ENCODE data around the gene BST1.
"Not testable (repeated sequence)": the region's sequence is repeated elsewhere in the genome, so short reads cannot be mapped to it uniquely, and the experiment has no call there.

BST1 gene

DNA sequence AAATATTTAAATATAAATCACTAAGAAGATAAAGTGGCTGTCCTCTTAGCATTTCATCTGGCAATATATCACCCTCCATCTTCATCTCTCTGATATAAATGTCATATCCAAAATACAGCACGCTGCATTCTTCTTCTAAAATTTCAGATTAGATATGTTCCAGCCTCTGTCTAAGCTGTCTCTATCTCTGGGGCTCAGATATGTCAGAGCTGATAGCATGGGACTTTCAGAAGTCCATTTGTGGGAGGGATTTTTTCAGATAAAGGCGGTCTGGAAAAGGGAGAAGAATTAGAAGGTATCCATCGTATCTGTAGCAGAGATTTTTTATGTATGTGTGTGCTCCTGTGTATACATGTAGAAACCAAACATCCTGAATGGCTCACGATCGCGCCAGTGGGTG lies 50.2 kb downstream of the BST1 start:
- DNase-seq: no peak

DNA sequence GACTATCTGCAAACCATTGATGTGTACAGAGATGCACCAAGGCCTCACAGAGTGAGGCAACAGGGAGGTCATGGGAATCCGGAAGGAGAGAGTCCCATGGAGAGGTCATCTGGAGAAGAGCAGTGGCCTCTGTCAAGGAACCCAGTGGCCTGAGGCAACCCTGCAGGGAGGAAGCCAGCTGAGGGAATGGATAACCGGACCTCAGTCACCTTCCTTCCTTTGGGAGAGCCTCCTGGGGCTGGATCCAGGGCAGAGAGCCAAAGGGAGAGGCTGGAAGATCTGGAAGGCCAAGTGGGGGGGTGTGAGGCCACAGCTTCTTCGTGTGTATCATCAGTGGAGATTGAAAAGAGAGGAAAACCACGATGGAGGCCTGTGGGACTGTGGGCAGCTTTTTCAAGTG lies 50.9 kb downstream of the BST1 start:
- DNase-seq: no peak

DNA sequence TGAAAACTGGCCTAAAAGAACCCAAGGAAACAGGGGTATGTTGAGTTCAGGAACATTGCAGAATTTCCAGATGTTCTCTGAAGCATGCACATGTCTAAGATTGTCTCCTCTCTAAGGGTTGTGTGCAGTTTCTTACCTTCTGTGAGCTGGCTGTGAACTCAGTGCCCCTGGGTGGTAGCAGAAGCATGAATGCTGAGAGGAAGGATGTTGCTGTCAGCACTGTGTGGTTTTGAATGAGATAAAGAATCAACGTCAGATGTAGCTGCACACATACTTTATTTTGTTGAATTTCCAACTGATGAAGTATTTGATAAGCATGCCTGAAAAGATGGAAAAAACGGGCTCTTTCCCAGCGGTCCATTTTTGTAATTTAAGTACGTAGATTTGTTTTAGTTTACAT lies 51.5 kb downstream of the BST1 start:
- peak; percentile 37 to 43 for DNase-seq

DNA sequence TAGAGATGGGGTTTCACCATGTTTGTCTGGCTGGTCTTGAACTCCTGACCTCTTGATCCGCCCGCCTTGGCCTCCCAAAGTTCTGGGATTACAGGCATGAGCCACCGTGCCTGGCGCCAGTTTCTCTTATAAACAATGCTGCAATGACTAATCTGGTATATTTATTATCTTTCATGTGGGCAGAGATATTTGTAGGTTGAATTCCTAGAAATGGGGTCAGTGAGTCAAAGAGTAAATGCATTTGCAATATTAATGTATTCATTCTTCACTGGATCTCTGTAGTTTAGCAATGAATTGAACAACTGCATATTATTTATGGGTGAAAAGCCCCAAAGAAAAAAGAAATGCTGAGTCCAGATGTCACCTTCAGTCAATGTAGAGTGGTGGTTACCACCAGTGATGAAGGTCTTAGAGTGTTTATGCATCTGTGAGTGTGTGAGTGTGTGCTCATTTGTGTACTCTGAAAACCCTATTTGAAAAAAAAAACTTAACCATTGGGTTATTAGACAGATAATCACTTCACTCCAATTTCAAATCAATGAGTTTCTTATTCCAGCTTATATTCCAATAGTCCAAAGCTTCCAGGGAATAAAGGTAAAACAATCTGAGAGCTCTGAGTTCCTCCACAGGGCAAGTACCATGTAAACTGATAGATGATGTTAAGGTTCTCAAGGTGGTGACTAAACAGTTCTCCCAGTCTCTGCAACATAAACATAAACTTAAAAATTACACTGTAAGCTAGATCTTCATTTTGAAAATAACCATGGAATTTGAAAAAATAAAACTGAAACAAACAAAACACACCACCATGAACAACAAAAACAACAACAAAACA lies 52.7 kb downstream of the BST1 start:
- DNase-seq: peak; percentile 64 to 70

DNA sequence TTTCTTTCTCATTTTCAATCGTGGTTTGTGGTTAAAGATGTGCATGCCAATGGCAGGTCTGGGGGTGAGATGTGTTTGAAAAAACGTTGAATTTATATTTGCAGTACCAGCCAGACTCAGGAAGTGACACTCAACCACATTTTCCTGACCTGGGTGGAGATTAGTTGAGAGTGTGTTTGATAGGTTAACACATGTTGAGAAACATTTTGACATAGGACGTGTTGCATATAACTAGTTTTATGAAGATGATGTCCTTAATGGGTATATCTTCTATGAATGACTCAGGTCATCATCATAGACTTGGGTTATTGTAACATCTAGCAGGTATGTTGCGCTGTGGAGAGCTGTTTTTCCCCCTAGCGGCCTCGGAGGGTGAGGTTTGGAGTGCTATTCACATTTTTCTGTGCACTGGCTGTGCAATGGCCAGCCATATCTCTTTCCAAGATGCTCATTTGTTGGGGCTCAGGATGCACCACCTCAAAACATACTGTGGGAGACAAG lies 53.5 kb downstream of the BST1 start:
- DNase-seq: peak; percentile 72 to 79

DNA sequence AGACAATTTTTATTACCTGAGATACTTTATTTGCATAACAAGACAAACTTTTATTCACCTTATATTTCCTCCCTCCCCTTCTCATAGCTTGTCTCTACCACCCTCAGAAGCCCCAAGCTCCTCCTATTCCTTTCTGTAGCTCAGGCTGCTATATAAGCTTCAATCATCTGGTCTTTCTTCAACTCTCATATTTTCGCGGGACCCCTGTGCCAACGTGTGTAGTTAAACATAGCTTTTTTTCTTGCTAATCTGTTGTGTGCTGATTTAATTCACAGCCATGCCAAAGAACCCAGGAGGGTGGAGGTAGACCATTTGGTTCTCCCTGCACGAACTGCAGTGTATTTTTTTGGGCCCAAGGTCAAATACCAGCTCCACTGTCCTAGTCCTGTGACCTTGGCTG lies 54.2 kb downstream of the BST1 start:
- DNase-seq: no peak

DNA sequence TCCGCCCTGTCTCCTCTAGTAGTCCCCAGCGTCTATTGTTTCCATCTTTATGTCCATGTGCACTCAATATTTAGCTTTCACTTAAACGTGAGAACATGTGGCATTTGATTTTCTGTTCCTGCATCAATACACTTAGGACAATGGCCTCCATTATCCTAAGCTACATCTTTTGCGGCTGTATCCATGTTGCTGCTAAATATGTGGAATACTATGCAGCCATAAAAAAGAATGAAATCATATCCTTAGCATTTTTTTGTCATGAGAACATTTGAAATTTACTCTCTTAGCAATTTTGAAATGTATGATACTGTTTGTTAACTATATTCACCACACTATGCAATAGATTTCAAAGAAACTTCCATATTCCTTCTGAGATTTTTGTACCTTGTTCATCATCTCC lies 55.4 kb downstream of the BST1 start:
- no peak for DNase-seq

DNA sequence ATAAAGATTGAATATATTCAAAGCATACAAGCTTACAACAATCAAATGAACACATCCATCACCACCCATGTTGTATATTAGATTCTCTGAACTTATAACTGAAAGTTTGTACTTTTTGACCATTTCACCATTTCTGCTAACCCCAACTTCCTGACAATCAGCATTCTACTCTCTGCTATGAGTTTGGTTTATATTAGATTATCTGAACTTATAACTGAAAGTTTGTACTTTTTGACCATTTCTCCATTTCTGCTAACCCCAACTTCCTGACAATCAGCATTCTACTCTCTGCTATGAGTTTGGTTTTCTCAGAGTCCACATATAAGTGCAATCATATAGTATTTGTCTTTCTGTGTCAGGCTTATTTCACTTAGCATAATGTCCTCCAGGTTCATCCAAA lies 59.6 kb downstream of the BST1 start:
- not testable (repeated sequence) for DNase-seq

DNA sequence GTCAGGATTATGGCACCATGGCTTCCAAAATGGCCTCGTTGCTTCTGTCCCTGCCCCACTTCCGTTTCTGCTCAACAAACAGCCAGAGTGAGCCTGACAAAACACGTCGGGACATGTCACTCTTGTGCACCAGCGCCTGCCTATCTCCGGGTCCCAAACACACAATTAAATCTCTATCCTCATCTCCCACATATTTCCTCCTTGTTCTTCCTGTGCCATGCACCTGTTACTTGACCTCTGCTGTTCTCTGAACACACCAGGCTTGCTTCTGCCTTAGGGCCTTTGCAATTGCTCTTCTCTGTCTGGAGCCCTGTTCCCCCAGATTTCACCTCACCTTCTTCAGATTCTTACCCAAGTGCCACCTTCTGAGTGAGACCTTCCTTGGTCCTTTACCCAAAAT lies 62.5 kb downstream of the BST1 start:
- no peak for DNase-seq

DNA sequence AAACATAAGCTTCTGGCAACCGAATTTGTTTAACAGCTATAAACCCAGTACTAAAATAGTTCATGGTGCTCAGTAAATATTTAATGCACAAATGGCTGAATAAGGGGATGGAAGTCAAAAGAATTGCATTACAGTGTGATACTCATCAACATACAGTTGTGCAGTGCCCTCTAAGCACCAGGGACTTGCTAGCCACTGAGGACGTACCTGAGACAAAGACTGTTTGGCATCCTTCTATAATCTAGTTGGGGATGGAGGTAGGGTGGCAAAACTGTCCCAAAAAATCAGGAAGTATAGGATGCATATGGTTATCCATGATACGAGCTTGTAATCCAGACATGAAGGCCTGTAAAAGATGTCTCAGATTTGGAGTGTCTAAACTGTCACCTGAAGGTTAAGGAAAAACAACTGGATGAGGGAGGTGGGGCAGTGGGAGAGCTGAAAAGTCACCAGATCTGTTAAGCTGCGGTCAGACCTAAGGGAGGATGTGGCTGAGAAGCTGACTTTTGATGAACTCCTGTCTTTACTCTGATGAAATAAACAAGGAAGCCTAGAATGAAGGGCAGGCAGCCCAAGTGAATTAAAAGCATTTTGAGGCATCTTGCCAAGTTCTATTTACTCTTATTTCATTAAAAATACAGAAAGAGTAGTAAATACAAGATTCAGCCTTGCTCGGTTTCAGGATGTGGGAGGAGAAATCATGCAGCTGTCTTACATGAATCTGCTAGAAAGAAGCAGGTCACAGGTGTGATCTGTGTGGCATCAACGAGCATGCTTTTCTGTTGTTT lies 63.2 kb downstream of the BST1 start:
- DNase-seq: peak; percentile 34 to 45

DNA sequence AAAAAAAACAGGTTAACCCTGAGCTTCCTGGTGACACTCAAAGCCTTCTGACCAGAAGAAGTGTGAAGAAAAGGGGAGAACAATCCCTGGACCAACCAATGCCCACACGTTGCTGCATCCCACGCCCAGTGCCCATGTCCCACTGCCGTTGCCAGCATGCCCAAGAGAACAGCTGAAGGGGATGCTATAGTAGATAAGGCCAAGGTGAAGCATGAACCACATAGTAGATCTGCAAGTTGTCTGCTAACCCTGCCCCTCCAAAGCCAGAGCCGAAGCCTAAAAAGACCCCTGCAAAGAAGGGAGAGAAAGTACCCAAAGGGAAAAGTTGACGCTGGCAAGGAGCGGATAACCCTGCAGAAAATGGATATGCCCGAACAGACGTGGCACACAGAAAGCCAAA lies 64.0 kb downstream of the BST1 start:
- DNase-seq: no peak

DNA sequence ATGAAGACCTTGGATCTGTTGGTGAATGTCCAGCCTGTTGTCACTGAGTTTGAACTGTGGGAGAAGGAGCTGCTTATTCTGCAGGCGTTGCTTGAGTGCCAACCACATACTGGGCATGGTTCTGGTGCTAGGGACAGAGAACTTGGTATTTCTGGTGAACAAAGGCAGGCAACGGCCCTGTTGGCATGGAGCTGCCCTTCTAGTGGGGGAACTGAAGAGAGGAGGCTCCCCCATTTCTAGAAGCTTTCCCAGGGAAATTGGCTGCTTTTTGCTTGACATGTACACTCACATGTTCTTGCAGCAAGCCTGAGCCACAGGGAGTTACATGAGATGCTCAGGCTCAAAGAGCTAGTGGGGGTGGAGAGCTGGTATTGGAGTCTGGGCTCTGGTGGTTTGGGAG lies 66.3 kb downstream of the BST1 start:
- DNase-seq: no peak

DNA sequence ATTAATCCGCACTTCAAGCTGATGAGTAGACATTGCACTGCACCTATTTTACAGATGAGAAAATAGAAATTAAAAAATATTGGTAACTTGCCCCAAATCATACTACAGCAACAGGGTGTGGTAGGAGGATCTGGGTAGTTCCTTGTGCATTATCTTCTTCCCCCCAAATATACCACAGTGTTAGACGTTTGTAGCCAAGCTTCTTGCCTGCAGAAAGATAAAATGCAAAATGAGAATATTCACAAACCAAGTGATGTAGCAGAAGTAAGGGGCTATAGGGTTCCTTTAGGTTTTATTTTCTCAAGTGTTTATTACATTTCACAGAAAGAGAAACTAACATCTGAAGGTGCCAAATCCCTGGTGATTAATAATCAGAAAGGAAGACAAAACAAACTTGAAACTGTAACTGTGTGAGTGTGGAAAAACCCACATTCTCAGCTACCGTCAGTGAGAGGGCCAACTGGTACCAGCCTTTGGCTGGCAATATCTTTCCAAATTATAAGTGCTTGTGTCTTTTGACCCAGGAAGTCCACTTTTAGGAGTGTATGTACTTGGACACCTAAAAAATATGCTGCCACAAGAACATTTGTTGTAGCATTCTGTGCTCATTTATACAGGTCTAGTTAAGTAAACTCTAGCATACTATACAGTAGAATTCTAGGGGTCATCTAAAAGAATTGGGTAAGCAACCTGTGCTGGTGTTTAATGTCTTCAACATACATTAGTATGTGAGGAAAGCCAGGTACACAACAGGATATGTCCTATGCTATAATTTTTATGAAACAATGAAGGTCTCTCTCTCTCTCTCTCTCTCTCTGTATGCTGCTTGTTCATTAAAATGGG lies 68.6 kb downstream of the BST1 start:
- no peak for DNase-seq

DNA sequence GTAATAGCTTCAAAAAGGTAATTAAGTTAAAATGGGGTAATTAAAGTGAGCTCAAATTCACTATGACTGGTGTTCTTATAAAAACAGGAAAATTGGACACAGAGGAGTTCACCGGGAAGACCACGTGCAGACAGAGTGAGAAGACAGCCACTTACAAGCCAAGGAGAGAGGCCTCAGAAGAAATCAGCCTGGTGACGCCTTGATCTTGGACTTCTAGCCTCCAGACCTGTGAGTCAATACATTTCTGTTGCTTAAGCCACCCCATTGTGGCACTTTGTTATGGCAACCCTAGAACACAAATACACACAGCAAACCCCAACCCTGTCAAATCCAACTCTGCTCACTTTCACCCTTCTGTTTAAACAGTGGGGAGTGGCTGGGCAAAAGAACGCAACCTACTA lies 71.2 kb downstream of the BST1 start:
- no peak for DNase-seq

DNA sequence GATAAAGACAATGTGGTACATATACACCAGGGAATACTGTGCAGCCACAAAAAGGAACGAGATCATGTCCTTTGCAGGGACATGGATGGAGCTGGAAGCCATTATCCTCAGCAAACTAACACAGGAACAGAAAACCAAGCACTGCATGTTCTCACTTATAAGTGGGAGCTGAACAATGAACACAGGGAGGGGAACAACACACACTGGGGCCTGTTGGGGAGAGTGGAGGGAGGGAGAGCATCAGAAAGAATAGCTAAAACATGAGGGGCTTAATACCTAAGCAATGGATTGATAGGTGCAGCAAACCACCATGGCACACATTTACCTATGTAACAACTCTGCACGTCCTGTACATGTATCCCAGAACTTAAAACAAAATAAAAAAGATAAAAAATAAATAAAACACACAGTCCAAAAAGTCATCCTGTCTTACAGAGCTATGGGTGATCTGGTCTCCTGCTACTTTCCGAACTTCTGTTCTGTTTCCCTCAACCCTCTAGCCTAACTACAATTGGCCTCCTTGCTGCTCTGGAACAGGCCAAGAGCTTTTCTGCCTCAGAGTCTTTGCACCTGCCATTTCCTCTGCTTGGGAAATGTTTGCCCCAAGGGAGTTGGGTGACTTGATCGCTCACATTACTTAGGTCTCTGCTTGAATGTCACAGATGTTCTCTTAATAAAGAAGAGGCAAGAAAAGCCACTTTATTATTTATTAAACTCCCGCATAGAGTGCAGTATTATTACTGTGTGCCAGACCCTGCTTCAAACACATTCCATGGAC lies 74.2 kb downstream of the BST1 start:
- DNase-seq: no peak

DNA sequence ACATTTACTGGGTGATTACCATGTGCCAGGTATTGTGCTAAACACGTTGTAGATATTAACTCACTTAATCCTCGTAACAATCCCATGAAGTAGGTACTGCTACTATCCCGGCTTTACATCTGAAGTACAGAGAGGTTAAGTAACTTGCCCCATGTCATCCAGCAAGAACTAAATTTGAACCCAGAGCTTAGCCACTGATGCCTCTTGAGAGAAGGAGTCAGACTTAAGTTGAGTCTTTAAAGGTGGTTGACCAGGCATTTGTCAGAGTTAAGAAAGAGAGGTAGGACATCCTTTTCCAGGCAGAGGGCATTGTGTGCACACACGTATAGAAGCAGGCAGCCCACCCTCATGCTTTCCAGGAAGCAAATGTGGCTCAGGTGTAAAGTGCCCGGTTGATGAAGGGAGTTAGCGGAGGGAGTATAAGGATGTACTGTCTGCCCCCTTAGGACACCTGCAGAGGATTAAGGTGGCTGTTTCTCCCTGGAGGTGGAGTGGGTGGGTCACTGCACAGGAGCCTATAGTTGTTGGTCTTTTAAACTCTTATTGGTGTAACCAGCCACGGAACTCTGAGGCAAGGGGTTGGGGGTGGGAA lies 74.9 kb downstream of the BST1 start:
- DNase-seq: no peak

DNA sequence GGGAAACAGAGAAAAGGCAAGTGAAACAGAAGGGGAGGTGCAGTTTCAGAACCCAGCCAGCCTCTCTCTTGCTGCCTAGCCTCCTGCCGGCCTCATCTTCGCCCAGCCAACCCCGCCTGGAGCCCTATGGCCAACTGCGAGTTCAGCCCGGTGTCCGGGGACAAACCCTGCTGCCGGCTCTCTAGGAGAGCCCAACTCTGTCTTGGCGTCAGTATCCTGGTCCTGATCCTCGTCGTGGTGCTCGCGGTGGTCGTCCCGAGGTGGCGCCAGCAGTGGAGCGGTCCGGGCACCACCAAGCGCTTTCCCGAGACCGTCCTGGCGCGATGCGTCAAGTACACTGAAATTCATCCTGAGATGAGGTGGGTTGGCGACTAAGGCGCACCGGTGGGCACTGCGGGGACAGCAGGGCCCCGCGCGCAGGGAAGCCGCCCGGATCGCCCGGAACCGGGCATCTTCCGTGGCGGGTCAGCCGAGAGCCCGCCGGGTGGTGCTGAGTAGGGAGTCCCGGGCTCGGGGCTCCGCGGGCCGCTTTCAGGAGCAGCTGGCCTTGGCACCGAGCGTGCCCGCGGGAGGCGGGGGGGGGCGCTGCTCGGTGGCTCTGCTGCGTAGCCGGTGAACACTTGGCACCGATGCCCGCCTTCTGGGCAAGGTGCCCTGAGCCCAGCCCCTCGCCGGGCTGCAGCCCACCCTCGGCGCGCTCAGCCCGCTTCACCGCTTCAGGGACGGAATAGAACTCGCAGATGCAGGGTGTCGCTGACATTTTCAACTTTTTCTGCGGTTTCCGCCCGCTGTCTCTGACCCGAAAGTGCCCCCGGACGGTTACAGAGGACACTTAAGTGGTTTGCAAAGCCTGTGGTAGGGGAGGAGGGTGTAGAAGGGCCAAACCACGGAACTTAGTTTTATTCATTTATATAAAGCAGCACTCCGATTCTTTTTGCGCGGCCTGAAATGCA lies 75.7 kb downstream of the BST1 start, which contains the start of gene CD38:
CD38 (plus strand) TSS at position 40 of the 953 bp plus-strand sequence; CDS start at position 127, 87 bp downstream.
- DNase-seq: peak; percentile 55 to 66

DNA sequence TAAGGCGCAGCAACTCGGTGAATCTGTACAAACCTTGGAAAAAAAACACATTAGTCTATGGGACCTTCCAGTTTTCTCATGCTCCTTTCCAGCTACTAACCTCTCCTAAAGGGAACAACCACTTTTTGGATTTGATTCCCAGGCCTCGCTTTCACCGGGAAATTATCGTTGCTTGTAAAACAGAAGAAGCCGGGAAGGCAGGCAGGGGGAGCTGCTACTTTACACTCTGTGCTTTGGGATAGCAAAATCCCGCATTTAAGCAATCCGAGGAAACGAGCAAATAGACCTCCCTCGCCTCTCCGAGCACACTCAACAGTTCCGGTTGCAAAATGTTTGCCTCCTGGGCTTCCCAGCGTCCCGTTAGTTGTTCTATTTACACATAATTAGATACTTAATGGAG lies 76.4 kb downstream of the BST1 start:
- DNase-seq: no peak

DNA sequence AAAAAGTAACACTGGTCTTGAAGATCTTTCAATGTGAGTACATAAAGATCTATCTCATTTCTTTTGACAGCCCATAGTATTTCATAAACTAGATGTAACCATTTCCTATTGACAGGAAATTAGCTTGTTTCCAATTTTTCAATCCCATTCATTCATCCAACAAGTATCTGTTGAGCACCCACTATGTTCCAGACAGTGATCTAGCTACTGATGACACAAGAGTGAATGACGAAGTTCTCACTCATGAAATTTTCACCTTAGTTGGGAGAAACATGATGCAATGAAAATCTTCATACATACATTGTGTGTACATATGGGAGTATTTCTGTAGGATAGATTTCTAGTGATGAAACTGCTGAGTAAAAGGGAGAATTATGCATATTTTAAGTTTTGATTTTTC lies 76.9 kb downstream of the BST1 start:
- DNase-seq: no peak

DNA sequence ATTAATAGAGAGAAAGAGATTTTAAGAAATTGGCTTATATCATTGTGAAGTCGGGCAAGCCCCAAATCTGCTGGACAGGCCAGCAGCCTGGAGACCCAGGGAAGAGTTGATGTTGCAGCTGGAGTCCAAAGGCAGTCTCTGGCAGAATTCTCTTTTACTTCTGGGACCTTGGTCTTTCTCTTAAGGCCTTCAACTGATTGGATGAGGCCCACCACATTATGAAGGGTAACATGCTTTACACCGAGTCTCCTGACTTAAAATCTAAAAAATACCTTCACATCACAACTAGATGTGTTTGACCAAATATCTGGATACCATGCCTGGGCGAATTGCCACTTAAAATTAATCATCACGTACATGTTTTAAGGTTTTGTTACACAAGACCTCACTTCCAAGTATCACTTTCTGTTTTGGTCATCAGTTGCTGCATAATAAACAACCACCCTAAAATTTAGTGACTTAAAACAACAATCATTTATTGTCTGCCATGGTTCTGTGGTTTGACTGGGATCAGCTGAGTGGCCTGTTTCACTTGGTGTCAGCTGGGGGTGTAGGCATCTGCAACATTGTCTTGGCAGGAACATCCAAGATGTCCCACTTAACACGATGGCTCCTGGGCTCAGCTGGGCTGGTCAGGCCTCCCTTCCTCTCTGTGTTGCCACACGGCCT lies 78.7 kb downstream of the BST1 start:
- peak; percentile 28 to 46 for DNase-seq

Measured in activated CD4-positive, alpha-beta T cell treated with anti-CD3 and anti-CD28 coated beads, Interleukin-2, amount 50 U/mL, for 48 hours (primary cell).